H1 (cell line): Measurements from ENCODE around the gene RECK. TPM values are rescaled to one million over a fixed set of nuclear protein-coding genes. Genes with fewer than 3 reads are reported as not detected.

Experiments used
- GABPA ChIP-seq: IDR thresholded peaks from 2 replicates; pipeline ENCODE4 v1.6.1; 2011; ENCODE audit warnings: mild to moderate bottlenecking, low read length, moderate library complexity, borderline replicate concordance; ENCODE audit not compliant: insufficient read depth
- SIN3A ChIP-seq, 2 experiments: IDR thresholded peaks in 1 of 2; conservative IDR thresholded peaks in 1 of 2; 2 replicates each; pipeline ENCODE4 v1.6.1; 2011 to 2012; ENCODE audit warnings: low read length in 2 of 2, improper control_type of control experiment in 1 of 2, low read depth in 1 of 2, mild to moderate bottlenecking in 1 of 2
- SP1 ChIP-seq: IDR thresholded peaks from 2 replicates; pipeline ENCODE4 v1.6.1; 2011; ENCODE audit warnings: low read depth, low read length
- SP2 ChIP-seq: IDR thresholded peaks from 2 replicates; pipeline ENCODE4 v1.6.1; 2012; ENCODE audit warnings: mild to moderate bottlenecking, low read length, inconsistent platforms
- YY1 ChIP-seq: IDR thresholded peaks from 2 replicates; pipeline ENCODE4 v1.6.1; 2011; ENCODE audit warnings: low read depth, mild to moderate bottlenecking, low read length
- polyA plus RNA-seq, 7 experiments: library from polyadenylated mRNA; depleted of rRNA in 3 of 7; stranded (reverse) in 5 of 7; unstranded in 2 of 7; fragments of >200 nt in 5 of 7; fragments of 200-250 nt in 2 of 7; gene quantifications; 1 replicate in 5 of 7; 2 replicates in 1 of 7; 4 replicates in 1 of 7; pipeline versions ENCODE4 v1.2.1 to v1.2.3, GENCODE V29; 2011 to 2013; ENCODE audit warnings: missing spikeins in 2 of 7, mixed read lengths in 2 of 7
- total RNA-seq: library from RNA; stranded (reverse); fragmentation: NEBNext Ultra II Directional; extraction: Animal tissue kit (Norgen Biotek cat#: 25700); gene quantifications from 2 replicates; pipeline ENCODE4 v1.2.1, GENCODE V29; 2021

The RECK gene
- total and polyA plus RNA-seq, 2 of the 8 experiments (the other 6 are each of a cell fraction or from before 2014, with no cell fraction given), result 5.4 to 9.8 TPM

DNA sequence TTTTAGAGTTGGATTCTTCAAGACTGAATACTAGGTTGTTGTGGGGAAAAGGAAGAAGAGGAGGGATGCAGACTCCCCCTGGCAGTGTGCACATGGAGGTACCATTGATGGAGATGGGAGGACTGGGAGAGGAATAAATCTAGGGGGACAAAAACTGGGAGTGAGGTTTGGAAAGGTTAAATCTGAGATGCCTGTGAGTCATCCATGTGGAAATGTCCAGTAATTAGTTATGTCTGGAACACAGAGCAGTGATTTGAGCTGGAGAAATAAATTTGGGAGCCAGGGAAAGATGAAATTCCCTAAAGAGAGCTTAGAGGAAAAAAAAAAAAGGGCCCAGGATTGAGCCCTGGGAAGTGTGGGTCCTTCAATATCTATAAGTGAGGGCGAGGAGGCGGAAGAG, 124.5 kb downstream of the RECK start (continued):
- TF ChIP-seq SP2 (no peak), SP1 (no peak), GABPA (no peak), SIN3A (conservative IDR thresholded peaks at IDR 0.05 in 1 of 2, IDR thresholded peaks at IDR 0.05 in 1 of 2; ENCODE audit: low read depth in 1 of 2, low read length in 2 of 2) (no peak), YY1 (no peak)
